Activated effector memory CD4-positive, alpha-beta T cell treated with anti-CD3 and anti-CD28 coated beads, Interleukin-2, amount 50 U/mL, for 16 hours (primary cell): ENCODE data around the gene RPS6KA2.
A peak's percentile ranks its signal among the peaks of the same experiment; 100 is the strongest.
"Not testable (repeated sequence)": the region's sequence is repeated elsewhere in the genome, so short reads cannot be mapped to it uniquely, and the experiment has no call there.

Experiments
- DNase-seq: peaks from one replicate; pipeline ENCODE4 v3.0.0-alpha.2; 2020

The RPS6KA2 gene

DNA sequence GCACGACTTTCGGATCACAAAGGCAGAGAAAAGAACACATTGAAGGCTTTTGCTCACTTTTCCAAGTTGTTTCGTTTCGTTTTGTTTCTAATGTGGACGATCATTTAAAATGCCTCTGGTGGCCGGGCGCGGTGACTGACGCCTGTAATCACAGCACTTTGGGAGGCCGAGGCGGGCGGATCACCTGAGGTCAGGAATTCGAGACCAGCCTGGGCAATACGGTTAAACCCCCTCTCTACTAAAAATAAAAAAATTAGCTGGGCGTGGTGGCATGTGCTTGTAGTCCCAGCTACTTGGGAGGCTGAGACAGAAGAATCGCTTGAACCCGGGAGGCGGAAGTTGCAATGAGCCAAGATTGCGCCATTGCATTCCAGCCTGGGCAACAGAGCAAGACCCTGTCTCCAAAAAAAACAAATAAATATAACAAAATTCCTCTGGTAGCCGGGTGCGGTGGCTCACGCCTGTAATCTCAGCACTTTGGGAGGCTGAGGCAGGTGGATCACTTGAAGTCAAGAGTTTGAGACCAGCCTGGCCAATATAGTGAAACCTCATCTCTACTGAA, 243.2 kb downstream of the RPS6KA2 start:
- DNase-seq: peak; percentile 75

GRCh38 chr6:166382933-166383801, 243.9 kb downstream of the RPS6KA2 start, which contains the start of gene MPC1:
Gene MPC1 (minus strand): TSS chr6:166382940. CDS start chr6:166382876, 64 bp downstream.
- DNase-seq: peak; percentile 98

DNA sequence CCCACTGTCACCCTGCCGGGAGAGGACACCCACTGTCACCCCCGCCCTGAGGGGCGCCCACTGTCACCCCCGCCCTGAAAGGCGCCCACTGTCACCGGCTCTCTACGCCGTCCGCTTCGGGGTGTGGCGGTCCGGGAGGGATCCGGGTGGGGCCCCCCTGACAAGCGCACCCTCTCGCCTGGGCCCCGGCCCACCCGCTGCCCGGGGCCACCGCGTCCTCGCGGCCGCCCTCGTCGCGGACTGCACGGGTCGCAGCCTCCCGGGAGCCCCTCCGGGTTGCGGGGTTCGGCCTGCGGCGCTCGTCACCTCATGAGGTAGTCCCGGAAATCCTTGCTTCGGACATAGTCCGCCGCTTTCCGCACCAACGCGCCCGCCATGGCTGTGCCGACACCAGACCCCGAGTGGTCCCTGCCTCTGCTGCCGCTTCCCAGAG, 244.5 kb downstream of the RPS6KA2 start:
- DNase-seq: no peak

GRCh38 chr6:166381733-166382499, 245.1 kb downstream of the RPS6KA2 start:
- DNase-seq: peak; percentile 89

GRCh38 chr6:166381381-166381732, 245.7 kb downstream of the RPS6KA2 start:
- no peak for DNase-seq

DNA sequence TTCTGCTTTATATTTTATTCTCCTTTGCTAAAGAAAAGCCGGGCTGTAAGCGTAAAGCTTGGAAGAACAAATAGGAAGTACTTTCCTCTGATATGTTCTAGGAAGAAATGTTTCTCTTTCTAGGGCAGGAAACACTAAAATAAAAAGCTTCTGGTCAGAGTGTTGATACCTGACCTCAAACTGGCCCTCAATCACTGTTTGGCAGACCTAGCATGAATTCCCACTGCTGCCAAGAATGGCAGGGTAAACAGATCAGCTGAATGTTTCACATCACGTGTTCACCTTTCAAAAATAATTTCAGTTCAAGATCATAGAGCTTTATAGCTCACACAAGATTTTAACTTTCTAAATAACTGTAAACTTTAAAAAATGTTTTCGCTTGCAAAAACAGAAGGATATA, 247.3 kb downstream of the RPS6KA2 start:
- DNase-seq: no peak

DNA sequence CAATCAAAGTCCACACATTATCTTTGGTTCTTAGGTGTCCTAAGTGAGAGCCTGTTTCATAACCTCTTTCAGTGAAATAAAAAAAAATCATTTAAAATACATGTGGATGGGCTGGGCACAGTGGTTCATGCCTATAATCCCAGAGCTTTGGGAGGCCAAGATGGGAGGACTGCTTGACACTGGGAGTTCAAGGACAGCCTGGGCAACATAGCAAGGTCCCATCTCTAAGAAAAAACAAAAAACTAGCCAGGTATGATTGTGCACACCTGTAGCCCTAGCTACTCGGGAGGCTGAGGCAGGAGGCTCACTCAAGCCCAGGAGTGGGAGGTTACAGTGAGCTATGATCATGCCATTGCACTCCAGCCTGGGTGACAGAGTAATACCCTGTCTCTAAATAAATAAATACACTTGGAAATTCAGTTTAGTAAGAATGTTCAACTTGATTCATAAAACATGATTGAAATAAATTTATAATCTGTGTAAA, 247.9 kb downstream of the RPS6KA2 start:
- DNase-seq: no peak

- no peak for DNase-seq
Measured at GRCh38 chr6:166377721-166378120, 249.3 kb downstream of the RPS6KA2 start.

DNA sequence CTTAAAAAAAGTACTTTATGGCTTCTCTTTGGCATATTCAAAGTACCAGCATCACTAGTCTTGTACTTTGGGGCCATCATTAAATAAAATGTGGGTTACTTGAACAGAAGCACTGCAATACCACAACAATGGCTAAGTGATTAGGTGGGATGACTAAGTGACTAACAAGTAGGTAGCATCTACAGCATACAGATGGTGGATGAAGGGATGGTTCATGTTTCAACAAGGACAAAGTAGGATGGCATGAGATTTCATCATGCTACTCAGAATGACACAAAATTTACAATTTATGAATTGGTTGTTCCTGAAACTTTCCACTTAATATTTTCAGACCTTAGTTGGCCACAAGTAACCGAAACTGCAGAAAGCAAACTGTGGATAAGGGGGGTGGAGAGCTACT, 252.0 kb downstream of the RPS6KA2 start:
- DNase-seq: no peak

DNA sequence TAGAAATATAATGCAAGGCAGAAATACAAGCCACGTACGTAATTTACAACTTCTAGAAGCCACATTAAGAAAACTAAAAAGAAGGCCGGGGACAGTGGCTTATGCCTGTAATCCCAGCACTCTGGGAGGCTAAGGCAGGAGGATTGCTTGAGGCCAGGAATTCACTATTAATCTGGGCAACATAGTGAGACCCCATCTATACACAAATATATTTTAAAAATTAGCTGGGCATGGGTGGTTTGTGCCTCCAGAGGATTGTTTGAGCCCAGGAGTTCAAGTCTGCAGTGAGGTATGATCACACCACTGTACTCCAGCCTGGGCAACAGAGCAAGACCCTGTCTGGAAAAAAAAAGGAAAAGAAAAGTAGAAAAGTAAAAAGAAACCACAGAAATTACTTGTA, 256.6 kb downstream of the RPS6KA2 start:
- DNase-seq: no peak

- no peak for DNase-seq
Measured at GRCh38 chr6:166369782-166370181, 257.3 kb downstream of the RPS6KA2 start.

DNA sequence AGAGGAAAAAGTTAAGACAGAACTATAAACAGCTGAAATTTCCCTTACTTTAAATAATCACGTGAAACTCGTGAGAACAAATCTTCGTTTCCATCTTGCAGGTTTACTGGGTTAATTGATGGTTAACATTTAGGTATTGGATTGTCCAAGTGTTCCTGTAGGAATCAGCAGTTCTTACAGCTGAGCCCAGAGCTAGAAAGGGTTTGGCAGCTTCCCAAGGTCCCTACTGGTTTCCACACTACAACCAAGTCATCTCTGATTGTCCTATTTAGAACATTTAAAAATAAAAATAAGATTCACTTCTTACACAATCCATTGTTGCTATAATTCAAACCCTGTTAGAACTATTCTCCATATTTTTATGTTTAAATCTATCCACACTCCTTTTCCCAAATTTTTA, 260.1 kb downstream of the RPS6KA2 start:
- DNase-seq: no peak

GRCh38 chr6:166365806-166366205, 261.2 kb downstream of the RPS6KA2 start:
- DNase-seq: no peak

GRCh38 chr6:166365221-166365620, 261.8 kb downstream of the RPS6KA2 start:
- DNase-seq: no peak

- no peak for DNase-seq
Measured at GRCh38 chr6:166364456-166364855, 262.6 kb downstream of the RPS6KA2 start.

GRCh38 chr6:166362427-166362826, 264.6 kb downstream of the RPS6KA2 start:
- DNase-seq: not testable (repeated sequence)

- DNase-seq: no peak
Measured at GRCh38 chr6:166361077-166361429, 266.0 kb downstream of the RPS6KA2 start.

- DNase-seq: no peak
Measured at GRCh38 chr6:166360243-166361076, 266.6 kb downstream of the RPS6KA2 start.
